ENCODE measurements around the gene RHBDD2. TPM values are rescaled to one million over a fixed set of nuclear protein-coding genes. Genes with fewer than 3 reads are reported as not detected.

The RHBDD2 gene
- total and polyA plus RNA-seq, 2 donors (not counting 1 experiment from before 2014, with no cell fraction given) = 31.6 to 44.3 TPM

GRCh38 chr7:75879771-75880184 lies 944 bp downstream of the RHBDD2 start:
- H3K79me2 ChIP-seq (ENCODE audit: control insufficient read depth, insufficient read depth, low read length) = peaks cover 43% of the 10 kb centered on the region
- H2AFZ ChIP-seq (ENCODE audit: insufficient read depth, low read depth, low read length, poor library complexity, severe bottlenecking) = peak overlapping the region; percentile 96
- H3K9ac ChIP-seq (ENCODE audit: low read length) = peak overlapping the region; percentile 95
- peak overlapping the region in 1 of 2 donors; percentile 87 for H3K27ac ChIP-seq (ENCODE audit: low read length in 2 of 2)
- H3K4me1 ChIP-seq (ENCODE audit: control insufficient read depth in 2 of 2, insufficient read depth in 2 of 2, low read length in 2 of 2) = peaks cover 18 to 20% of the 10 kb centered on the region in 2 donors
- H3K9me3 ChIP-seq (ENCODE audit: control extremely low read depth in 1 of 3, control insufficient read depth in 2 of 3, insufficient read depth in 1 of 3, low read length in 2 of 3) = peaks cover 0 to 2% (median 0%) of the 10 kb centered on the region in 3 donors
- H3K36me3 ChIP-seq (replicated peaks in 1 of 2; ENCODE audit: control extremely low read depth in 1 of 2, control insufficient read depth in 1 of 2, extremely low read depth in 1 of 2, insufficient read depth in 2 of 2, low read length in 1 of 2) = peaks cover 0 to 31% of the 10 kb centered on the region in 2 experiments
- no peaks in the 10 kb centered on the region for H3K27me3 ChIP-seq (replicated peaks in 1 of 4; ENCODE audit: control extremely low read depth in 1 of 4, control insufficient read depth in 3 of 4, insufficient read depth in 4 of 4, low read length in 3 of 4)
- H4K20me1 ChIP-seq (ENCODE audit: control insufficient read depth, insufficient read depth, low read length, poor library complexity, severe bottlenecking) = peaks cover 6% of the 10 kb centered on the region
- peak overlapping the region; percentile 98 for H3K27ac Mint-ChIP-seq
- DNase-seq (no peak), ATAC-seq (ENCODE audit: low read depth) (no peak)
- intact Hi-C loops (cut with micrococcal nuclease) = loop anchor here (1.0 to 2.0 kb wide), 3 partner anchors 115 to 169 kb away; partner anchors contain the start of genes HIP1, MDH2 and TMEM120A
- no peaks in the 10 kb centered on the region for H3K27me3 Mint-ChIP-seq
- peaks cover 26% of the 10 kb centered on the region for H3K4me1 Mint-ChIP-seq
- WGBS (ENCODE audit: insufficient coverage) = 38% methylated on average over 2 of the region's 8 CpGs
- H3K4me2 ChIP-seq (replicated peaks; ENCODE audit: low read depth, low read length, poor library complexity, severe bottlenecking) = peak overlapping the region; percentile 85
- no peak for TF ChIP-seq CTCF (IDR thresholded peaks at IDR 0.05)
- peak overlapping the region; percentile 90 for H3K4me3 Mint-ChIP-seq
- ChIA-PET POLR2A (no interaction called here), CTCF (interaction anchor here (1.0 kb wide), 1 partner anchor 140 kb away, joined by 3 read pairs; no protein-coding TSS in a partner anchor)
- no peaks in the 10 kb centered on the region for H3K9me3 Mint-ChIP-seq (ENCODE audit: insufficient read depth)
- H3K4me3 ChIP-seq (ENCODE audit: control extremely low read depth in 1 of 5, extremely low read depth in 1 of 5, insufficient read depth in 1 of 5, low read depth in 2 of 5, low read length in 4 of 5) = peak overlapping the region; percentile 57 to 97 (median 81)

- H3K4me3 ChIP-seq (ENCODE audit: control extremely low read depth in 1 of 5, extremely low read depth in 1 of 5, insufficient read depth in 1 of 5, low read depth in 2 of 5, low read length in 4 of 5) = no peak overlapping the region
- intact Hi-C loops (cut with micrococcal nuclease) = no loop called here
- H3K4me3 Mint-ChIP-seq = peak overlapping the region; percentile 90
- ATAC-seq (ENCODE audit: low read depth) = no peak
- peaks cover 0 to 34% of the 10 kb centered on the region in 2 experiments for H3K36me3 ChIP-seq (replicated peaks in 1 of 2; ENCODE audit: control extremely low read depth in 1 of 2, control insufficient read depth in 1 of 2, extremely low read depth in 1 of 2, insufficient read depth in 2 of 2, low read length in 1 of 2)
- H3K4me1 ChIP-seq (ENCODE audit: control insufficient read depth in 2 of 2, insufficient read depth in 2 of 2, low read length in 2 of 2) = peaks cover 18 to 20% of the 10 kb centered on the region in 2 donors
- POLR2A ChIA-PET = no interaction called here
- H2AFZ ChIP-seq (ENCODE audit: insufficient read depth, low read depth, low read length, poor library complexity, severe bottlenecking) = no peak overlapping the region
- no peaks in the 10 kb centered on the region for H3K27me3 Mint-ChIP-seq
- H3K79me2 ChIP-seq (ENCODE audit: control insufficient read depth, insufficient read depth, low read length) = peaks cover 43% of the 10 kb centered on the region
- H3K27ac Mint-ChIP-seq = no peak overlapping the region
- H3K4me2 ChIP-seq (replicated peaks; ENCODE audit: low read depth, low read length, poor library complexity, severe bottlenecking) = peak overlapping the region; percentile 85
- peaks cover 6% of the 10 kb centered on the region for H4K20me1 ChIP-seq (ENCODE audit: control insufficient read depth, insufficient read depth, low read length, poor library complexity, severe bottlenecking)
- no peak overlapping the region for H3K9ac ChIP-seq (ENCODE audit: low read length)
- H3K9me3 ChIP-seq (ENCODE audit: control extremely low read depth in 1 of 3, control insufficient read depth in 2 of 3, insufficient read depth in 1 of 3, low read length in 2 of 3) = peaks cover 0 to 2% (median 0%) of the 10 kb centered on the region in 3 donors
- CTCF ChIA-PET = interaction anchor here (1.0 kb wide), 1 partner anchor 140 kb away, joined by 3 read pairs; no protein-coding TSS in a partner anchor
- no CpG with 5 or more reads among the region's 4 CpGs for WGBS (ENCODE audit: insufficient coverage)
- DNase-seq = no peak
- H3K27me3 ChIP-seq (replicated peaks in 1 of 4; ENCODE audit: control extremely low read depth in 1 of 4, control insufficient read depth in 3 of 4, insufficient read depth in 4 of 4, low read length in 3 of 4) = no peaks in the 10 kb centered on the region
- H3K27ac ChIP-seq (ENCODE audit: low read length in 2 of 2) = no peak overlapping the region
- H3K9me3 Mint-ChIP-seq (ENCODE audit: insufficient read depth) = no peaks in the 10 kb centered on the region
- H3K4me1 Mint-ChIP-seq = peaks cover 26% of the 10 kb centered on the region
- TF ChIP-seq EZH2 (IDR thresholded peaks at IDR 0.05; ENCODE audit: borderline replicate concordance, insufficient read depth, low read depth, low read length, poor library complexity, severe bottlenecking) (no peak), CTCF (IDR thresholded peaks at IDR 0.05) (no peak)
Measured at GRCh38 chr7:75880242-75880641, 1.4 kb downstream of the RHBDD2 start.
